Esophagus squamous epithelium (tissue), 5 donors: Measurements from ENCODE around the gene CD99L2. TPM values are rescaled to one million over a fixed set of nuclear protein-coding genes. Genes with fewer than 3 reads are reported as not detected.

Source experiments
- DNase-seq: peaks from one replicate; lab custom pipeline; 2025; lab: John Stamatoyannopoulos, UW
- H3K27ac ChIP-seq, 4 donors: fragments of 200-600 bp; sonication (generic); one replicate each; pipeline ENCODE4 v1.5.1; 2016 to 2019; ENCODE audit warnings: mild to moderate bottlenecking in 1 of 4
- H3K27me3 ChIP-seq, 4 donors: fragments of 200-600 bp; sonication (generic); 1 replicate in 3 of 4; 2 replicates in 1 of 4; pipeline versions ENCODE4 v1.5.1 to v1.6.0; 2017 to 2021; ENCODE audit warnings: antibody characterized with exemption in 1 of 4
- H3K36me3 ChIP-seq, 3 donors: fragments of 200-600 bp; sonication (generic); one replicate each; pipeline ENCODE4 v1.5.1; 2016 to 2019
- H3K4me1 ChIP-seq, 3 donors: fragments of 200-600 bp; sonication (generic); one replicate each; pipeline ENCODE4 v1.5.1; 2017 to 2019
- H3K4me3 ChIP-seq, 4 donors: fragments of 200-600 bp; sonication (generic); 1 replicate in 3 of 4; 2 replicates in 1 of 4; pipeline ENCODE4 v1.5.1; 2016 to 2019; ENCODE audit warnings: mild to moderate bottlenecking in 2 of 4, moderate library complexity in 1 of 4
- H3K9me3 ChIP-seq, 3 donors: fragments of 200-600 bp; sonication (generic); one replicate each; pipeline ENCODE4 v1.5.1; 2016 to 2019
- CTCF ChIP-seq, 6 experiments: fragments of 450-650 bp in 4 of 6; fragments of 200-600 bp in 2 of 6; sonication (generic) in 2 of 6; IDR thresholded peaks; one replicate each; pipeline ENCODE4 v1.5.1; 2016 to 2019; ENCODE audit warnings: antibody characterized with exemption in 6 of 6, mild to moderate bottlenecking in 4 of 6, moderate library complexity in 4 of 6
- POLR2A ChIP-seq, 4 donors: fragments of 450-650 bp; IDR thresholded peaks; one replicate each; pipeline ENCODE4 v1.6.1; 2017; ENCODE audit warnings: antibody characterized with exemption in 4 of 4, mild to moderate bottlenecking in 4 of 4, moderate library complexity in 3 of 4
- WGBS, 2 donors: methylation state at CpG; one replicate each; pipeline ENCODE4 v1.1.5; 2018; 5-methylcytosine and 5-hydroxymethylcytosine counted together
- intact Hi-C: fragments of 100-400 bp; cut with DNase I; formaldehyde crosslinking; loops from one replicate; pipeline ENCODE4 v1.15.0; 2022
- total RNA-seq, 4 donors: library from RNA; depleted of rRNA; stranded (reverse); fragments of >200 nt; gene quantifications; one replicate each; pipeline ENCODE4 v1.1.0, GENCODE V29; 2016
- donor health status: DM: yes; HTN: yes; CAD: no.

The CD99L2 gene
- total RNA-seq, 4 donors from 2014 or later = 3.8 to 21.9 (median 7.7) TPM

GRCh38 chrX:150813922-150814321, 84.5 kb downstream of the CD99L2 start:
- H3K9me3 ChIP-seq = no peaks in the 10 kb centered on the region
- DNase-seq = no peak
- no peak overlapping the region for H3K27ac ChIP-seq
- no peak overlapping the region for H3K4me3 ChIP-seq
- H3K4me1 ChIP-seq = no peaks in the 10 kb centered on the region
- intact Hi-C loops = no loop called here
- TF ChIP-seq CTCF (IDR thresholded peaks at IDR 0.05) = no peak
- no peak for TF ChIP-seq POLR2A (IDR thresholded peaks at IDR 0.05)
- H3K27me3 ChIP-seq = no peaks in the 10 kb centered on the region
- WGBS, 2 donors = 62 to 90% methylated on average over 5 of the region's 5 CpGs
- H3K36me3 ChIP-seq = no peaks in the 10 kb centered on the region

- no peak for TF ChIP-seq POLR2A (IDR thresholded peaks at IDR 0.05)
- TF ChIP-seq CTCF (IDR thresholded peaks at IDR 0.05) = no peak
- WGBS, 2 donors = 50 to 80% methylated on average over 1 of the region's 1 CpG
- no peaks in the 10 kb centered on the region for H3K9me3 ChIP-seq
- H3K27ac ChIP-seq = no peak overlapping the region
- no peak overlapping the region for H3K4me3 ChIP-seq
- DNase-seq = no peak
- intact Hi-C loops = no loop called here
- no peaks in the 10 kb centered on the region for H3K27me3 ChIP-seq
- H3K4me1 ChIP-seq = no peaks in the 10 kb centered on the region
- H3K36me3 ChIP-seq = no peaks in the 10 kb centered on the region
Observed at GRCh38 chrX:150806827-150807226, 91.6 kb downstream of the CD99L2 start.

- Histone ChIP-seq H3K27ac (no peak overlapping the region), H3K4me1 (no peaks in the 10 kb centered on the region), H3K27me3 (no peaks in the 10 kb centered on the region), H3K36me3 (no peaks in the 10 kb centered on the region), H3K9me3 (no peaks in the 10 kb centered on the region), H3K4me3 (no peak overlapping the region)
- DNase-seq = no peak
- TF ChIP-seq POLR2A (IDR thresholded peaks at IDR 0.05) (no peak), CTCF (IDR thresholded peaks at IDR 0.05) (no peak)
- intact Hi-C loops = no loop called here
- 94 to 95% methylated on average over 2 of the region's 2 CpGs for WGBS, 2 donors
Observed at GRCh38 chrX:150805736-150806135, 92.7 kb downstream of the CD99L2 start.

GRCh38 chrX:150792949-150793527, 105.4 kb downstream of the CD99L2 start:
- no peak overlapping the region for H3K27ac ChIP-seq

GRCh38 chrX:150790021-150790420, 108.4 kb downstream of the CD99L2 start:
- TF ChIP-seq POLR2A (IDR thresholded peaks at IDR 0.05) (no peak), CTCF (IDR thresholded peaks at IDR 0.05) (no peak)
- 67 to 100% methylated on average over 1 of the region's 1 CpG for WGBS, 2 donors
- H3K4me3 ChIP-seq = no peak overlapping the region
- DNase-seq = no peak
- H3K4me1 ChIP-seq = no peaks in the 10 kb centered on the region
- no peaks in the 10 kb centered on the region for H3K27me3 ChIP-seq
- peaks cover 0 to 47% (median 0%) of the 10 kb centered on the region in 3 donors for H3K36me3 ChIP-seq
- H3K27ac ChIP-seq = no peak overlapping the region
- intact Hi-C loops = no loop called here
- H3K9me3 ChIP-seq = no peaks in the 10 kb centered on the region

More at GRCh38 chrX:150792949-150793527, 105.4 kb downstream of the CD99L2 start:
- no peak for TF ChIP-seq CTCF (IDR thresholded peaks at IDR 0.05)
- no peak for TF ChIP-seq POLR2A (IDR thresholded peaks at IDR 0.05)
- no peak for DNase-seq
- peaks cover 0 to 54% (median 0%) of the 10 kb centered on the region in 3 donors for H3K36me3 ChIP-seq
- no peak overlapping the region for H3K4me3 ChIP-seq
- no peaks in the 10 kb centered on the region for H3K4me1 ChIP-seq
- H3K27me3 ChIP-seq = no peaks in the 10 kb centered on the region
- intact Hi-C loops = no loop called here
- WGBS, 2 donors = 76 to 86% methylated on average over 4 to 5 of the region's 5 CpGs
- H3K9me3 ChIP-seq = no peaks in the 10 kb centered on the region
